ENCODE results near the gene CD22.

The CD22 gene

DNA sequence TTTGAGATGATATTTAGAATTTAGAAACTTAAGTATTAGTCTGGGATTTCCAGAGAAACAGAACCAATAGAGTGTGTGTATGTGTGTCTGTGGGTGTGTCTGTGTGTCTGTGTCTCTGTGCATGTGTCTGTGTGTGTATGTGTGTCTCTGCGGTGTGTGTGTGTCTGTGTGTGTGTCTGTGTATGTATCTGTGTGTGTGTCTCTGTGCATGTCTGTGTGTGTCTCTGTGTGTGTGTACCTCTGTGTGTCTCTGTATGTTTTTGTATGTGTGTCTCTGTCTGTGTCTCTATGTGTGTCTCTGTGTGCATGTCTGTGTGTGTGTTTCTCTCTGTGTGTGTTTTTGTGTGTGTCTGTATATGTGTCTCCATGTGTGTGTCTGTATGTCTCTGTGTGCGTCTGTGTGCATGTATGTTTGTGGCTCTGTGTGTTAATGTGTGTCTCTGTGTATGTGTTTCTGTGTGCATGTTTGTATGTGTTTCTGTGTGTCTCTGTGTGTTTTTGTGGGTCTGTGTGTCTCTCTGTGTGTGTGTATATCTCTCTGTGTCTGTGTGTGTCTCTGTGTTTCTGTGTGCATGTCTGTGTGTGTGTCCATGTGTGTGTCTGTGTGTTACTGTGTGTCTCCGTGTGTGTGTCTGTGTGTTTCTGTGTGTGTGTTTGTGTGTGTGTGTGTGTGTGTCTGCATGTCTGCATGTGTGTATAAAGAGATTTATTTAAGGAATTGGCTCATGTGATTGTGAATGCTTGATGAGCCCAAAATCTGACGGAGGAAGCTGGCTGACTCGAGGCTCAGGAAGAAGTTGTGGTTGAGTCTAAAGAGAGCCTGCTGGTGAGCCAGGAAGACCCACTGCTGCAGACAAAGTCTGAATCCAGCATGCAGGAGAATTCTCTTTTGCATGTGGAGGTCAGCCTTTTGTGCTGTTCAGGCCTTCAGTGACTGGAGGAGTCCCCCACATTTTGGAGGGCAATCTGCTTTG is 64.0 kb downstream of the CD22 start:
- H3K4me2 ChIP-seq (ENCODE audit: low read length) = no peak overlapping the region
- no peaks in the 10 kb centered on the region for H3K9me3 ChIP-seq (ENCODE audit: control insufficient read depth, insufficient read depth, low read length)
- peaks cover 30% of the 10 kb centered on the region for H3K27me3 ChIP-seq (ENCODE audit: control insufficient read depth, low read length)
- H3K36me3 ChIP-seq (ENCODE audit: control insufficient read depth, low read length) = no peaks in the 10 kb centered on the region
- no peaks in the 10 kb centered on the region for H4K20me1 ChIP-seq (ENCODE audit: control insufficient read depth, insufficient read depth, low read depth, low read length)
- no peak overlapping the region for H3K27ac ChIP-seq (ENCODE audit: low read depth, low read length)
- no peaks in the 10 kb centered on the region for H3F3A ChIP-seq (ENCODE audit: control insufficient read depth, insufficient read depth)
- TF ChIP-seq EZH2phosphoT487 (IDR thresholded peaks at IDR 0.05; ENCODE audit: borderline replicate concordance, low read length) = no peak
- TF ChIP-seq, protein P1, sequence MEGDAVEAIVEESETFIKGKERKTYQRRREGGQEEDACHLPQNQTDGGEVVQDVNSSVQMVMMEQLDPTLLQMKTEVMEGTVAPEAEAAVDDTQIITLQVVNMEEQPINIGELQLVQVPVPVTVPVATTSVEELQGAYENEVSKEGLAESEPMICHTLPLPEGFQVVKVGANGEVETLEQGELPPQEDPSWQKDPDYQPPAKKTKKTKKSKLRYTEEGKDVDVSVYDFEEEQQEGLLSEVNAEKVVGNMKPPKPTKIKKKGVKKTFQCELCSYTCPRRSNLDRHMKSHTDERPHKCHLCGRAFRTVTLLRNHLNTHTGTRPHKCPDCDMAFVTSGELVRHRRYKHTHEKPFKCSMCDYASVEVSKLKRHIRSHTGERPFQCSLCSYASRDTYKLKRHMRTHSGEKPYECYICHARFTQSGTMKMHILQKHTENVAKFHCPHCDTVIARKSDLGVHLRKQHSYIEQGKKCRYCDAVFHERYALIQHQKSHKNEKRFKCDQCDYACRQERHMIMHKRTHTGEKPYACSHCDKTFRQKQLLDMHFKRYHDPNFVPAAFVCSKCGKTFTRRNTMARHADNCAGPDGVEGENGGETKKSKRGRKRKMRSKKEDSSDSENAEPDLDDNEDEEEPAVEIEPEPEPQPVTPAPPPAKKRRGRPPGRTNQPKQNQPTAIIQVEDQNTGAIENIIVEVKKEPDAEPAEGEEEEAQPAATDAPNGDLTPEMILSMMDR (IDR thresholded peaks at IDR 0.05; ENCODE audit: low read depth, low read length, poor library complexity, severe bottlenecking) = no peak
- no peaks in the 10 kb centered on the region for H3K9me2 ChIP-seq (replicated peaks; ENCODE audit: control insufficient read depth, low read length)
- no peaks in the 10 kb centered on the region for H3K79me2 ChIP-seq (ENCODE audit: control insufficient read depth, low read length)
- no peaks in the 10 kb centered on the region for H3K4me1 ChIP-seq (ENCODE audit: control insufficient read depth, low read length)
- H3K4me3 ChIP-seq (ENCODE audit: low read length) = no peak overlapping the region

DNA sequence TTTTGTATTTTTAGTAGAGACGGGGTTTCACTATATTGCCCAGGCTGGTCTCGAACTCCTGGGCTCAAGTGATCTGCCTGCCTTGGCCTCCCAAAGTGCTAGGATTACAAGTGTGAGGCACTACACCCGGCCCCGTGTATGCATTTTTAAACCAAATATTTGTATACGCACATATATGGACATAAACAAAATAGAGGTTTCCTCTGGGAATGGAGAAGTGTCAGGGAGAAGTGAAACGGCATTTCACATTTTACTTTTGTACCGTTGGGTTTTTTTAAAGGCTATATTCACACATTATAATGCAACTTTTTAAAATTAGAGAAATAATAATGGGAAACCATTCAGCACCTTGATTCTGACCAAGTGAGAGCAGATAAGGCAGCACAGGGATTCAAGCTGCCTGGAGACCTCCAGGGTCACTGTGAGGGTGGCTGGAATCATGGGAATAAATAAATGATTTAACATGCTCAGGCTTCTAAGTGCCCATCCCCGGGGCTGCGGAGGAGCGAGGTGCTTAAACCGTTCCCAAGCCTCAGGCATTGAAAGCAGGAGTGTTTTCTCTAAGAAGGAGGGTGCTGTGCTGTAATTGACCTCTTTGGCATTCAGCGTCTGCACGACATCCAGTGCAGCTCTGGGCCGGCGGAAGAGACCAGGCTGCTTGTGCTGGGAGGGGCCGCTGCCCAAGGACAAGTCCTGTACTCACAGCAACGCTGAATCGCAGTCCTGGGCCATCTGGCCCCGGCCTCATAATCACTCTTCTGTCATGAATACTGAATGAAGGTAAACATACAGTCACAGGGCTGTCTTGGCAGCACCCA is 66.6 kb downstream of the CD22 start:
- TF ChIP-seq, protein P1 (IDR thresholded peaks at IDR 0.05; ENCODE audit: low read depth, low read length, poor library complexity, severe bottlenecking) = no peak
- no peak for TF ChIP-seq EZH2phosphoT487 (IDR thresholded peaks at IDR 0.05; ENCODE audit: borderline replicate concordance, low read length)
- H3K27ac ChIP-seq (ENCODE audit: low read depth, low read length) = no peak overlapping the region
- H3K27me3 ChIP-seq (ENCODE audit: control insufficient read depth, low read length) = peaks cover 38% of the 10 kb centered on the region
- no peak overlapping the region for H3K4me3 ChIP-seq (ENCODE audit: low read length)
- no peaks in the 10 kb centered on the region for H3K9me3 ChIP-seq (ENCODE audit: control insufficient read depth, insufficient read depth, low read length)
- no peaks in the 10 kb centered on the region for H3K9me2 ChIP-seq (replicated peaks; ENCODE audit: control insufficient read depth, low read length)
- no peaks in the 10 kb centered on the region for H3K79me2 ChIP-seq (ENCODE audit: control insufficient read depth, low read length)
- H4K20me1 ChIP-seq (ENCODE audit: control insufficient read depth, insufficient read depth, low read depth, low read length) = no peaks in the 10 kb centered on the region
- H3K4me2 ChIP-seq (ENCODE audit: low read length) = no peak overlapping the region
- no peaks in the 10 kb centered on the region for H3F3A ChIP-seq (ENCODE audit: control insufficient read depth, insufficient read depth)
- no peaks in the 10 kb centered on the region for H3K4me1 ChIP-seq (ENCODE audit: control insufficient read depth, low read length)
- no peaks in the 10 kb centered on the region for H3K36me3 ChIP-seq (ENCODE audit: control insufficient read depth, low read length)

DNA sequence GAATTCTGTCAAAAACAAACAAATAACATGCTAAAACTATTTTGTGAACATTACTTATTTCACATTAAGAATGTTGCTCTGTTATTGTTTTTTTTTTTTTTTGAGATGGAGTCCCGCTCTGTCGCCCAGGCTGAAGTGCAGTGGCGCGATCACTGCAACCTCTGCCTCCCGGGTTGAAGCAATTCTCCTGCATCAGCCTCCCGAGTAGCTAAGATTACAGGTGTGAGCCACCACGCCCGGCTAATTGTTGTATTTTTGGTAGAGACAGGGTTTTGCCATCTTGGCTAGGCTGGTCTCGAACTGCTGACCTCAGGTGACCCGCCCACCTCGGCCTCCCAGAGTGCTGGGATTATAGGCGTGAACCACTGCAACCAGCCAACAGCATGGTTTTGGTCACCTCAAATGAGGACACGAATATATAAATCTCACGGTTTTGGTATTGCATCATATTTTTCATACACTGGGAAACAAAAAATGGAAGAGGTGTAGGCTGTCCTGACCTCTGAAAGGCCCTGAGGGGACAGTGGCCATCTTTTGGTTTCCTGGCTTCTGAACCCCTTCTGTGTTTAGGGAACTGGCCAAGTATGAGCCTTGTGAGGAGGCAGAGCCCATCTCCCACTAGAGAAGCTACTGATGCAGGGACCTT is 67.4 kb downstream of the CD22 start:
- H3K27ac ChIP-seq (ENCODE audit: low read depth, low read length) = no peak overlapping the region
- no peaks in the 10 kb centered on the region for H3K4me1 ChIP-seq (ENCODE audit: control insufficient read depth, low read length)
- H4K20me1 ChIP-seq (ENCODE audit: control insufficient read depth, insufficient read depth, low read depth, low read length) = 0 out of 2 replicates have a peak, but pooled peaks cover 2% of the 10 kb centered on the region
- H3K4me2 ChIP-seq (ENCODE audit: low read length) = no peak overlapping the region
- H3K4me3 ChIP-seq (ENCODE audit: low read length) = no peak overlapping the region
- no peaks in the 10 kb centered on the region for H3K9me2 ChIP-seq (replicated peaks; ENCODE audit: control insufficient read depth, low read length)
- no peak for TF ChIP-seq EZH2phosphoT487 (IDR thresholded peaks at IDR 0.05; ENCODE audit: borderline replicate concordance, low read length)
- TF ChIP-seq, protein P1 (IDR thresholded peaks at IDR 0.05; ENCODE audit: low read depth, low read length, poor library complexity, severe bottlenecking) = no peak
- no peaks in the 10 kb centered on the region for H3F3A ChIP-seq (ENCODE audit: control insufficient read depth, insufficient read depth)
- H3K79me2 ChIP-seq (ENCODE audit: control insufficient read depth, low read length) = no peaks in the 10 kb centered on the region
- H3K9me3 ChIP-seq (ENCODE audit: control insufficient read depth, insufficient read depth, low read length) = no peaks in the 10 kb centered on the region
- peaks cover 32% of the 10 kb centered on the region for H3K27me3 ChIP-seq (ENCODE audit: control insufficient read depth, low read length)
- no peaks in the 10 kb centered on the region for H3K36me3 ChIP-seq (ENCODE audit: control insufficient read depth, low read length)

All from DOHH2 (cell line).